HG03175 (cell line): Measurements from ENCODE around the gene NSL1.

ENCODE experiments used
- ATAC-seq: cut with Tn5 transposase; IDR thresholded peaks from one replicate; pipeline ENCODE4 v1.9.1; 2021; ENCODE audit warnings: mild to moderate bottlenecking, moderate library complexity; ENCODE audit not compliant: unreplicated experiment

Gene NSL1

DNA sequence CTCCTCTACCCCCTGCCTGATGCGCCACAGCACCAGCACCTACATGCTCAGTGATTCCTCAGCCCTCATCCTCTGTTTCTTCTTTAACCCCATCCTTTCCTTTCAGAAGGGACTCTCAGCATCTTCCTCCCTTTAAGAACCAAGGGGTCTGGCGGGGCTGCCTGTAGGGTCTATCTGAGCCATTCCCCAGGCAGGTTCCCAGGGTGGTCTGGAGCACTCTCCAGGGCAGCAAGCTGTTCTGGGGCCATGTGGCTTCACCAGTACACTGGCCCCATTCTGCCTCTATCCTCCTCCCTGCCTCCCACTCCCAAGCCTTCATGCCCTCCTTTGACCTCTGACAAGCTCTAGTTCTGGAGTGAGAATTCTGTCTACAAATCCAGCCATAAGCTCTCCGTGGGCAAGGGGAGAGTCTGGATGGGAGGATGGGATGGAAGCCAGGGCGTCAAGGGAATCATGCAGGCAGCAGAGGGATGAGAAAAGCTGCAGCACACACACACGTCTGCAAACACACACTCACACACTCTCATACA, 102.3 kb downstream of the NSL1 start:
- no peak for ATAC-seq

DNA sequence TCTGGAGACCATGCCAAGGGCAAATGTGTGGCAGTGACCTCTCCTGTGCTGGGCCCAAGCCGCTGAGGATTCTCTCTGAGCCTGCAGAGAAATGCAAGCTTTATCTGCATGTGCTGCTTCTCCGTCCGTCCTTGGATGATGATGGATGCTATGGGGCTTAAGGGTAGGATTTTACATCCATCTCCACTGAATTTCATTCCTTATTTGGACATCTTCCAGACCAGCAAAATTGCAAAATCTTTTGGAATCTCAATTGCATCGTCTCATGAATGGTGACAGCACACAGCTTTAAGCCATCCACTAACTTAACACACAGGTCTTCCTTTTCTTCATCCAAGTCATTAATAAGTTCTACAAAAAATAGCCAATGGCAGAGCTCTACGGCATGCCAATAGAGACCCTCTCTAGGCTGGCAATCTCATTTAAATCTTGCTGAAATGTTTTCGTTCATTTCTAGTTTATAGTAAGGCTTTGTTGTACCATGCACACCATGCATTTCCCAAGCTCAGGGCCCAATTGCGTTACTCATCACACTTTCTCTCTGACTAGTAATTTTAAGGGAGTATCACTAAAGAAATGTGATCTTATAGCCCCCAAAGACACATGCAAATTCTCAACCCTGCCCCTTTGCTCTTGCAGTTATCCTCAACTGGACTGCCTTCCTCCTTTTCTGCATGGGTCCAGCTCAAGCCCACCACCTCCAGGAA, 103.1 kb downstream of the NSL1 start:
- no peak for ATAC-seq

DNA sequence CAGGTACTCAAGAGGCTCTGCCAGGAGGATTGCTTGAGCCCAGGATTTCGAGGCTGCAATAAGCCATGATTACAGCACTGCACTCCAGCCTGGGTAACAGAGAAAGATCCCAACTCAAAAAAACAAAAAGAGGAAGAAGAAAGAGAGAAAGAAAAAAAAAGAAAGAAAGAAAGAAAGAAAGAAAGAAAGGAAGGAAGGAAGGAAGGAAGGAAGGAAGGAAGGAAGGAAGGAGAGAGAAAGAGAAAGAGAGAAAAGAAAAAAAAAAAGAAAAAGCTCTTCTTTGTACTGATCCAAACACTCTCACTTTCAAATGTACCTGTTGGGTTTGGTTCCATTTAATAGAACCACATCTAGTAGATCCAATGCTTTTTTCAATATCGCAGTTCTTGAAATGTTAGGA, 103.8 kb downstream of the NSL1 start:
- ATAC-seq: no peak

DNA sequence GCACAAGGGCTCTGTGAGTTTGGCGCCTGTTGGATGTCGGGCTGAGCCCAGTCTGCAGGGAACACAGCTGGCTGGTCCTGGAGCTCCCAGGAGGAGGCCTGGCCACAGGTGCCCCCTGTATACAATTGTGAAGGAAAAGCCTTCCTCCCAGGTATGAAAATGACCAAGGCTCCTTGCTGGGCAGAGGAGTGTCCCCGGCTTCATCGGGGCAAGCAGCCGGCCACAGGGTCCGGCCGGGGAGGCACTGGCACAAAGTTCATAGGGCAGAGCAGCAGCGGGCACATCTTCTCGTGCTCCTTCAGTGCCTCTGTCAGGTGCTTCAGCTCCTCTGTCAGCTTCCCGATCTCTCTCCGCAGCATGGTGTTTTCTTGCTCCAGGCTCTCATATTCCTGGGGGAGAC, 105.0 kb downstream of the NSL1 start:
- no peak for ATAC-seq

DNA sequence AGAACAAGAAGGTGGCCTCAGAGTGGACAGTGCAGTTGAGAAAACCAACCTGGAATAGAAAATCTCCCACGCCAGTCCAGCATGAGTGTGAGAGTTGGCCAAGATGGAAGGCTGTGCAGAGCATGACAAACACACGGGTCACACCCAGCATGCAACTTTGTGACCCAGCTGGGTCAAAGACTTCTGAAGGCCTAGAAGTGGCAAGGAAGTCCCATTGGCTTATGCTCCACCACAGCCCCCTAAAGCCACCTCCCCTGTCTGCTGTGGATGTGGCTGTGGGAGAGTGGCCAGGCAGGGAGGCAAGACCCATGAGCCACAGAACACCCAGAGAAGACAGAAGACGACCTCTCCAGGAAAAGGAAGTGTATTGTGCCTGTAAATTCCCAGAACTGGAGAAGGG, 105.5 kb downstream of the NSL1 start:
- ATAC-seq: no peak

DNA sequence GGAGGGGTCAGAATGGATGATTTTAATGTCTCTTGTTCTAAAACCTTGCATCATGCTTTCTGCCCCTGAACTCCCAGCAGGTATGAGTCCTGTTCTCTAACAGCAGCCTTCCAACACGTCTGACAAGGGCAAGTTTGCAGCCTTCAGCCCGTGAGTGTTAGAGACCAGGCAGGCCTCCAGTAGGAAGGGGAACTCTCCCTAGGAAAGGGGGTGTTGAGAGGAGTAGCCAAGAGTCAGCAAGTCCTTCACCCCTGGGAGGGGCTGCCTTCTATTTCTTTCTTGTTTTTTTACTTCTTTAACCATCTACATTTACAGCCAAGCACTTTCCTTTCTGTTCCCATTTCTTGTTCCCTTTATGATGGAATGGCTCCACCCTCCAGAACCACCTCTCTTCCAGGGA, 106.1 kb downstream of the NSL1 start:
- ATAC-seq: no peak

DNA sequence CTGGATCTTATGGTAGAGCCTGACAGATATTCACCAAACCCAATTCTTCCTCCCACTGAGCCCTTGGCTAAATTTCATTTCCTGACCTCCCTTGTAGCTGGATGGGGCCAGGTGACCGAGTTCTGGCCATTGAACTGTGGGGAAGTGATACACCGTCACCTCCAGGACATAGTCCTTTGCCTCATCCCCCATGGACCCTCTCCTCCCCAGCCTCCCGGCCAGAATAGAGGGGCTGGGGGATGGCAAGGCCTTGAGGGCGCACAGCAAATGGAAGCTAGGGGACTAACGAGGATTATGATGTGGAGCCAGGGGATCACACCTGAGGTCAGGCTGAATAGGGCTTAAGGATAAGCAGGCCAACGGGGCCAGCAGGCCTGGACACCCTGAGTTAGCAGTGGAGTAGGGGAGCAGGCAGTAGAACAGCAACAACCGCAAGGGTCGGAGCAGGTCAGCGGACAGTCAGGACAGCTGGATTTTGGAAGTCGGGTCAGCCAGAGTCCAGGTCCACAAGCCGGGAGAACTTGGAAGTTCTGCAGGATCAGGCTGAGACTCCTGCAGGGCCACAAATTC, 107.0 kb downstream of the NSL1 start:
- ATAC-seq: no peak

DNA sequence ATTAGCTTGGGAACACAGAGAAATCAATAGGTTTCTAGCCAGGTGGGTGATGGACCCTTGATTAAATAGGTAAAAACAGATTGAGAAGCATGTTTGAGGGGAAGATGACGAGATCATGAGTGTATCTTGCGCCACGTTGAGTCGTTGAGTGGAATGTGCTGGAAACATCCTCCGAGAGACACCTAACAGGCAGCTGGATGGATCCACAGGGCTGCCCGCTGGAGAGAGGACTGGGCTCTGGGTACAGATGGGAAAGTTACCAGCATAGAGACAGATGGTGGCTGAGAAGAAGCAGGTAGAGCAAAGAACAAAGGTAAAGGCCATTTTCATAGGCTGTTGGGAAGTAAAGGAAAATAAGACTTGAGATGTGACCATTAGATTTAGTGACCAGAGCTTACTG, 107.5 kb downstream of the NSL1 start:
- no peak for ATAC-seq

DNA sequence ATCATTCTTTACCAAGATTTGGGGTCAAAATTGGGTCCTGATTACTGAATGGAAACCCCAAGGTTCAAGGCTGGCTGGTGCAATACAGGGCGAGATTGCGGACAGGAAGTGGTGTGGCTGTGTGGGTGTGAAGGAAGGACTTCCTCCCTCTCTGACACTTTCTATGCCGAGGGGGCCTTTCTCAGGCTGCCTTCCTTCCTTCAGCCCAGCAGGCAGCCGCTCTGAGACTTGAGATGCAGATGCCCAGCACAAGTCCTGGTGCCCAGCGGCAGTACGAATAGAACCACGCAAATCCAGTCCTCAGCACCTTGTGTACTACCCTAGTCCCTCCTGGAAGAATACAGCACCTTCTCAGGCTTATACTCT, 108.2 kb downstream of the NSL1 start:
- peak; percentile 86 for ATAC-seq

DNA sequence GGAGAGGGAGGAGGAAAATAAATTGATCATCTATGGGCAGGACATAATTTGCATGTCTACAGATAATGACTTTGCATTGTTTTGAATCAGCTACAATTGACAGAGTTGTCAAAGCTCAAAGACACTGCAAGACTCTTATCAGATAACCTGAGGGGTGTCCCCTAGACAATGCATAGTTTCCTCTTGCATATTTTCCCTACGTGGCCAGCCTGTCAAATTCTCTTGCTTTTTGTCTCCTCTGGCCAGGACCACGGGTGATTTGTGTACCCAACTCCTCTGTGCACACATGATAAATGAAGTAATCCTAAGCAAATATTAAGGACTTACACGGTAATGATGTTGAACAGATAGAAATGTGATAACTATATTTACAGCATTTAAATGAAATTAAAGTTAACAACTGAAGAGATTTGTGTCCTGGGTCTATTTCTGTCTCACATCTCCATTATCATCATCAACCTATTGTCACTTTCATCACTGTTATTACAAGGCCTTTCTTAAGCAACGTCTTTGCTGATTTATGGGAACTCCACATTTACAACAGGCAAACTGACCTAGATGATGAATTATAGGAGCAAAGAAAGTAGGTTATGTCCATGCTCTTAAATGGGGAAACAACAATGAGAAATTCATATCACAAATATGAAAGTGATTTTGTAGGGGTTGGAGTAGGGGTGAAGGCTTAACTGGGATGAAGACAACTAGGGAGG, 110.7 kb downstream of the NSL1 start:
- ATAC-seq: no peak

DNA sequence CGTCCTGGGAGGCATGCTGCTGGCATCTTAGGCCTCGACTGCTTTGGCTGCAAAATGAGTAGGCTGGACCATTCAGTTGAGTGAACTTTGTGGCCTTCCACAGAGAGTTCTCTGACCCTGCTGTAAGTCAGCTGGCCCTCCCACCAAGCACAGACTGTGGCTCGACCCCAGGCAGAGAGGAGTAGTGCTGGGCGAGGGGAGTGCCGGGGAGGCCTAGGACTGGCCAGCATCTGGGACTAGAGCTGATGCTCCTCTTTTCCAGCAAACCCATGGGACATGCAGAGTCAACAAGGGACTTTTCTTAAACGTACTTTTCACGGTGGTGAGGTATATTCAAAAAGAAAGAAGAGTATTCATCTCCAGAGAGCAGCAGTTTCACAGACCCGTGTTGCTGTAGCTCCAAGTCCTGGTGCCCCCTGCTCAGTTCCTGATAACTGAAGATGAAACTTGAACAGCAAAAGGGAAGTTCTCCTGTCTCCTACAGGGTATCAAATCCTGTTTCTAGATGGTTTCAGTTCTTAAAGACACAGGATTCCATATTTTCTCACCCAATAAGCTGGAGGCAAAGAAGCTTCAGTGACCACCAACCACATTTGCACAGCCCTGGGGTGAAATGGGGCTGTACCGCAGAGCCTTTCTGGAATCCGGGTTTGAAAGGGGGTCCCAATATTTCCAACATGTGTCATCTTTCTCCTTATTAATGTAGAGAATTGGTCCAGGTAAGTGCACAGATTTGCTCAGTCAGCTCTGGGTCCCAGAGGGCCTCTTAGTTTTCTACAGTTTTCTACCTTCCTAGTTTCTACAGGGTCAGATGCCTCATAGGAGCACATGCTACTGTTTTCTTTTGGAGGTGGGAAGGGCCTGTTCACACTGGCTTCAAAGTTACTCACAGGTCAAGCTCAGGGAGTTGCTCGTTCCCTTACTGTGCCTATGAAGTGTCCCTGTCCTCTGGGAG, 112.8 kb downstream of the NSL1 start:
- peak; percentile 58 for ATAC-seq

DNA sequence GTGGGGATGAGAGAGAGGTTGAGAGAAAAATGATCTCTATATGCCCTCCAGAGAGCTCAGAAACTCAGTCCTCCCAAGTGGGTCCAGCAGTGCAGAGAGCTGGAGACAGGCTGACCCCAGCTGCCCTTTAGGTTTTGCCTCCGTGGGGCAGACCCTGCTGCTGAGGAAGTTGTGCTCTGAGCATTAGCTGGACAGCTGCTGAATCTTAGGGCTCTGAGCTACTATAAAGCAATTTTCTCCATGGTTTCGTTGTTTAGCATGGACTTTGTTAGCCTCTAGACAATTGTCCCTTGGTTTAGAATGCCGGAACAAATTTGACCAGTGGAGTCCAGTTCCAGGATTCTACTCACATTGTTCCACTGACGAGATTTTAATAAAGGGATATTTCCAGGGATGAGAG, 114.0 kb downstream of the NSL1 start:
- ATAC-seq: no peak

DNA sequence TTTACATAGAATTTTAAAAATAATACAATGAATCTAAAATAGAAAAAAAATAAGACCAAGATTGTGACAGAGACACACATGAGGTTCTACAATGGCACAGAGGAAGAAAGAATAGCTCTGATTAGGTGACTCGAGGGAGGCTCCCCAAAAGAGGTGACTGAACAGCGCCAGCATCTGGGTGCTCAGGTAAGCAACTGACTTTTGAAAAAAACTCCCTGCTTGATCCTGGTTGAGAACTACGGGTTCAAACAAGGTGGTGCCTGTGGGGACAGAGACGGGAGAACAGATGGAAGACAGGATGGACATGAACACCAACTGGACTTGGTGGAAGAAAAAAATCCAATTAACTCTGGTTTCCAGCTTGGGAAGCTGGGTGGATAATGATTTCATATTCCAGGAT, 114.4 kb downstream of the NSL1 start:
- no peak for ATAC-seq
